Neural progenitor cell (in vitro differentiated cells): ENCODE data around the gene PDE1C.

ENCODE experiments used
- EZH2 ChIP-seq: fragments of 200-600 bp; sonication (generic); IDR thresholded peaks from 2 replicates; pipeline ENCODE4 v1.6.1; 2017; ENCODE audit warnings: antibody characterized with exemption, mild to moderate bottlenecking, moderate library complexity
- EZH2phosphoT487 ChIP-seq: fragments of 200-600 bp; sonication (generic); IDR thresholded peaks from 2 replicates; pipeline ENCODE4 v1.6.1; 2017; ENCODE audit warnings: antibody characterized with exemption
- TF ChIP-seq, protein P1 (sequence below): fragments of 200-600 bp; sonication (generic); IDR thresholded peaks from 2 replicates; pipeline ENCODE4 v1.5.1; 2017; ENCODE audit warnings: antibody characterized with exemption, mild to moderate bottlenecking

DNA sequence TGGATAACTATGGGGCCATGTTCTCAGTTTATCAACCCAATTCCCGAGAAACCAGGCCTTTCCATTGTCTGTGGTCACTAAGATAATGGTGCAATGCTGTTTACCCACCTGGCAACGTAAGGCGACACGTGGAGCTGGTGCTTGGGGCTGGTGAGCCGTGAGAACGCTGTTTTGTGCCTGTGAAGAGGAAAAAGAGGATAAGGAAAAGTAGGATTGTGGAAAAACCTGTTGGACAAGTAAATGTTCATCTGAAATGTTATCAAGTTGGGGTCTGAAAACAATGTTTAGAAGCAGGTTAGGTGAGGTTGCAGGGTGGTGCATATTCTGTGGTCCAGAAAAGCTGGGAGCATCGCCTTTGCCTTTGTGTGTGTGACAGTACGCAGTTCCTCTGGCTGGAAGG lies 294.7 kb downstream of the PDE1C start:
- TF ChIP-seq, protein P1, sequence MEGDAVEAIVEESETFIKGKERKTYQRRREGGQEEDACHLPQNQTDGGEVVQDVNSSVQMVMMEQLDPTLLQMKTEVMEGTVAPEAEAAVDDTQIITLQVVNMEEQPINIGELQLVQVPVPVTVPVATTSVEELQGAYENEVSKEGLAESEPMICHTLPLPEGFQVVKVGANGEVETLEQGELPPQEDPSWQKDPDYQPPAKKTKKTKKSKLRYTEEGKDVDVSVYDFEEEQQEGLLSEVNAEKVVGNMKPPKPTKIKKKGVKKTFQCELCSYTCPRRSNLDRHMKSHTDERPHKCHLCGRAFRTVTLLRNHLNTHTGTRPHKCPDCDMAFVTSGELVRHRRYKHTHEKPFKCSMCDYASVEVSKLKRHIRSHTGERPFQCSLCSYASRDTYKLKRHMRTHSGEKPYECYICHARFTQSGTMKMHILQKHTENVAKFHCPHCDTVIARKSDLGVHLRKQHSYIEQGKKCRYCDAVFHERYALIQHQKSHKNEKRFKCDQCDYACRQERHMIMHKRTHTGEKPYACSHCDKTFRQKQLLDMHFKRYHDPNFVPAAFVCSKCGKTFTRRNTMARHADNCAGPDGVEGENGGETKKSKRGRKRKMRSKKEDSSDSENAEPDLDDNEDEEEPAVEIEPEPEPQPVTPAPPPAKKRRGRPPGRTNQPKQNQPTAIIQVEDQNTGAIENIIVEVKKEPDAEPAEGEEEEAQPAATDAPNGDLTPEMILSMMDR: no peak
- TF ChIP-seq EZH2 (no peak), EZH2phosphoT487 (no peak)
